ENCODE measurements around the gene AFG1L. TPM values are rescaled to one million over a fixed set of nuclear protein-coding genes. Genes with fewer than 3 reads are reported as not detected.
A peak's percentile ranks its signal among the peaks of the same experiment; 100 is the strongest.
"Not testable (repeated sequence)": the region's sequence is repeated elsewhere in the genome, so short reads cannot be mapped to it uniquely, and the experiment has no call there.

AFG1L gene
- total and polyA plus RNA-seq, 2 experiments from 2014 or later, result 4.1 to 8.7 TPM

- peak; percentile 55 for DNase-seq (ENCODE audit: low spot score)
- Histone ChIP-seq H3K27me3 (ENCODE audit: insufficient read depth) (no peaks in the 10 kb centered on the region), H3K27ac (ENCODE audit: low read depth) (no peak overlapping the region), H3K4me3 (no peak overlapping the region), H3F3A (replicated peaks; ENCODE audit: low read depth) (no peaks in the 10 kb centered on the region), H4K20me1 (replicated peaks; ENCODE audit: insufficient read depth) (no peaks in the 10 kb centered on the region), H3K4me2 (no peak overlapping the region), H3K36me3 (ENCODE audit: insufficient read depth) (no peaks in the 10 kb centered on the region), H3K79me2 (replicated peaks; ENCODE audit: insufficient read depth) (no peaks in the 10 kb centered on the region), H3K9me2 (ENCODE audit: insufficient read depth) (no peaks in the 10 kb centered on the region), H2AFZ (no peak overlapping the region), H3K4me1 (ENCODE audit: insufficient read depth) (no peaks in the 10 kb centered on the region)
- Mint-ChIP-seq H3K36me3 (ENCODE audit: low read depth) (no peaks in the 10 kb centered on the region), H3K27ac (no peak overlapping the region), H3K4me3 (no peak overlapping the region), H3K4me1 (no peaks in the 10 kb centered on the region; the same call in 2 of the 3 replicates), H3K9me3 (no peaks in the 10 kb centered on the region), H3K27me3 (ENCODE audit: insufficient read depth, low read depth, poor library complexity) (peaks cover 2% of the 10 kb centered on the region)
- TF ChIP-seq EZH2phosphoT487 (IDR thresholded peaks at IDR 0.05; ENCODE audit: unreplicated experiment) (no peak), CTCF (conservative IDR thresholded peaks at IDR 0.05; ENCODE audit: low read depth in 2 of 2) (peak; percentile 53 to 75)
- peak; percentile 83 for ATAC-seq
Measured at GRCh38 chr6:108531332-108531731, 236.5 kb downstream of the AFG1L start.

- H3K36me3 ChIP-seq (ENCODE audit: insufficient read depth), result no peaks in the 10 kb centered on the region
- Mint-ChIP-seq H3K36me3 (ENCODE audit: low read depth) (no peaks in the 10 kb centered on the region), H3K27me3 (ENCODE audit: insufficient read depth, low read depth, poor library complexity) (peaks cover 2% of the 10 kb centered on the region), H3K4me3 (no peak overlapping the region), H3K9me3 (peaks cover 5% of the 10 kb centered on the region; the same call in 1 of the 3 replicates), H3K4me1 (no peaks in the 10 kb centered on the region), H3K27ac (no peak overlapping the region)
- H2AFZ ChIP-seq, result 0 out of 2 replicates have a peak overlapping the region, but pooled peaks have one; percentile 23
- H3K4me3 ChIP-seq, result no peak overlapping the region
- no peak overlapping the region for H3K27ac ChIP-seq (ENCODE audit: low read depth)
- no peaks in the 10 kb centered on the region for H3K79me2 ChIP-seq (replicated peaks; ENCODE audit: insufficient read depth)
- H3K4me2 ChIP-seq, result no peak overlapping the region
- no peaks in the 10 kb centered on the region for H3K27me3 ChIP-seq (ENCODE audit: insufficient read depth)
- no peaks in the 10 kb centered on the region for H4K20me1 ChIP-seq (replicated peaks; ENCODE audit: insufficient read depth)
- TF ChIP-seq ETS1 (IDR thresholded peaks at IDR 0.05) (no peak), NANOG (IDR thresholded peaks at IDR 0.05; ENCODE audit: borderline replicate concordance) (no peak)
- DNase-seq (ENCODE audit: low spot score) (no peak), ATAC-seq (no peak)
- no peaks in the 10 kb centered on the region for H3K9me2 ChIP-seq (ENCODE audit: insufficient read depth)
- no peaks in the 10 kb centered on the region for H3K4me1 ChIP-seq (ENCODE audit: insufficient read depth)
- H3F3A ChIP-seq (replicated peaks; ENCODE audit: low read depth), result no peaks in the 10 kb centered on the region
Measured at GRCh38 chr6:108535114-108535742, 240.4 kb downstream of the AFG1L start.

GRCh38 chr6:108535920-108536535 is 241.2 kb downstream of the AFG1L start:
- not testable (repeated sequence) for H3K4me1 Mint-ChIP-seq; H3K27me3 ChIP-seq (ENCODE audit: insufficient read depth); H3K4me2 ChIP-seq; H3K36me3 Mint-ChIP-seq (ENCODE audit: low read depth); H3K4me3 ChIP-seq; DNase-seq (ENCODE audit: low spot score); H3K79me2 ChIP-seq (replicated peaks; ENCODE audit: insufficient read depth); H3K27me3 Mint-ChIP-seq (ENCODE audit: insufficient read depth, low read depth, poor library complexity); H3K4me3 Mint-ChIP-seq; H2AFZ ChIP-seq; H3K9me2 ChIP-seq (ENCODE audit: insufficient read depth); H3K27ac ChIP-seq (ENCODE audit: low read depth); H3K4me1 ChIP-seq (ENCODE audit: insufficient read depth); ATAC-seq; H3K9me3 Mint-ChIP-seq; H3K27ac Mint-ChIP-seq; H3F3A ChIP-seq (replicated peaks; ENCODE audit: low read depth); H4K20me1 ChIP-seq (replicated peaks; ENCODE audit: insufficient read depth); H3K36me3 ChIP-seq (ENCODE audit: insufficient read depth)

Data from GM23338 (cell line).